Kidney (tissue), 14 donors: Measurements from ENCODE around the gene SURF1. TPM values are rescaled to one million over a fixed set of nuclear protein-coding genes. Genes with fewer than 3 reads are reported as not detected.
A peak's percentile ranks its signal among the peaks of the same experiment; 100 is the strongest.

Experiments
- DNase-seq, 5 donors: peaks; one replicate each; pipeline ENCODE4 v3.0.0-alpha.2; 2013 to 2020
- FAIRE-seq: peaks from 2 replicates; lab custom pipeline; 2012; peaks lifted over from hg19 to GRCh38; lab: Jason Lieb, UNC
- H3K27ac ChIP-seq, 2 donors: one replicate each; pipeline ENCODE4 v1.7.0; 2013; ENCODE audit warnings: low read depth in 2 of 2, low read length in 2 of 2, inconsistent platforms in 1 of 2
- H3K27me3 ChIP-seq: one replicate; pipeline ENCODE4 v1.7.1; 2013; ENCODE audit warnings: low read length, inconsistent platforms; ENCODE audit not compliant: control insufficient read depth, insufficient read depth
- H3K36me3 ChIP-seq, 3 donors: one replicate each; pipeline versions ENCODE4 v1.7.0 to v1.7.1; 2013; ENCODE audit warnings: low read length in 3 of 3, control low read depth in 1 of 3, inconsistent platforms in 1 of 3; ENCODE audit not compliant: insufficient read depth in 3 of 3, control insufficient read depth in 2 of 3
- H3K4me1 ChIP-seq, 3 donors: one replicate each; pipeline versions ENCODE4 v1.7.0 to v1.7.1; 2013; ENCODE audit warnings: low read length in 3 of 3, inconsistent platforms in 1 of 3, low read depth in 1 of 3; ENCODE audit not compliant: control insufficient read depth in 2 of 3, insufficient read depth in 2 of 3
- H3K4me3 ChIP-seq, 3 donors: one replicate each; pipeline versions ENCODE4 v1.7.0 to v1.8.1; 2013; ENCODE audit warnings: low read length in 3 of 3, control low read depth in 1 of 3, inconsistent platforms in 1 of 3
- H3K9ac ChIP-seq, 3 donors: one replicate each; pipeline versions ENCODE4 v1.7.0 to v1.7.1; 2013; ENCODE audit warnings: low read length in 3 of 3, control low read depth in 1 of 3, inconsistent platforms in 1 of 3
- H3K9me3 ChIP-seq, 3 donors: one replicate each; pipeline versions ENCODE4 v1.7.0 to v1.7.1; 2013; ENCODE audit warnings: low read length in 3 of 3, control low read depth in 1 of 3, inconsistent platforms in 1 of 3; ENCODE audit not compliant: control insufficient read depth in 2 of 3, insufficient read depth in 1 of 3
- intact Hi-C: fragments of 100-400 bp; cut with DNase I; formaldehyde crosslinking; loops from one replicate; pipeline ENCODE4 v1.11.1; 2022
- polyA plus RNA-seq: library from polyadenylated mRNA; stranded (reverse); fragments of 350-450 nt; fragmentation: Illumina TruSeq; extraction: RNeasy Lipid Tissue Mini Kit (QIAGEN cat#74804); gene quantifications from one replicate; pipeline ENCODE4 v1.2.3, GENCODE V29; 2014; ENCODE audit warnings: low read depth, low replicate concordance; ENCODE audit not compliant: insufficient read depth
- total RNA-seq: library from RNA; stranded (reverse); fragmentation: NEBNext Ultra II Directional; extraction: Animal tissue kit (Norgen Biotek cat#: 25700); gene quantifications from one replicate; pipeline ENCODE4 v1.2.1, GENCODE V29; 2021
- TF ChIP-seq, protein P1 (sequence below): IDR thresholded peaks from 3 replicates; pipeline ENCODE4 v1.5.1; 2012; ENCODE audit warnings: mild to moderate bottlenecking, moderate library complexity, borderline replicate concordance; ENCODE audit not compliant: insufficient read depth; ENCODE audit errors: extremely low read depth
- donor health status: control.
- donor health status: control.
- donor health status: control.
- donor health status: control.
- donor health status: control.
- donor health status: DM: yes; HTN: yes; CAD: no.
- donor health status: Normal renal cell carcinoma (clear cell type).

The SURF1 gene
- total and polyA plus RNA-seq, 2 donors from 2014 or later: 45.0 to 165 TPM

DNA sequence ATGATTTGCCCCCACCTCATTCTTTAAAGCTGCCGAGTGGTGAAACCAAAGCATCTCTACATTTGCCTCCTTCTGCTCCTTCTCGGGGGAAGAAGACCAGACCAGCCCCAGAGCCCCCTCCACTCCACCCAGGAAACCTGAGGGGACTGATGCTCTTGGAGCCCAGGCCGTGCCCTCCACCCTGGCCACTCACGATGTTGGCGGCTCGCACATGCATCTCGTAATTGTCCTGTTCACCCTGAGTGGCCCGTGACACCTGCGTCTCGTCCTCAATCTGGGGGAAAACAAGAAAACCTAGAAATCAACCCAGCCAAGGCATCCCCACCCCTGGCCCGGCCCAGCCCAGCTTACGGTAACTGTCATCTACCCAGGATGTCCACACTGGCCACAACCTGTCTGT, 11.3 kb downstream of the SURF1 start:
- Histone ChIP-seq H3K36me3 (peaks cover 3 to 33% (median 17%) of the 10 kb centered on the region in 3 donors), H3K9ac (no peak overlapping the region), H3K9me3 (no peaks in the 10 kb centered on the region), H3K27me3 (no peaks in the 10 kb centered on the region), H3K4me1 (peaks cover 4 to 19% (median 5%) of the 10 kb centered on the region in 3 donors), H3K27ac (no peak overlapping the region), H3K4me3 (no peak overlapping the region)
- DNase-seq (peak in 1 of 5 donors; percentile 49), FAIRE-seq (no peak)
- intact Hi-C loops: no loop called here
- TF ChIP-seq, protein P1, sequence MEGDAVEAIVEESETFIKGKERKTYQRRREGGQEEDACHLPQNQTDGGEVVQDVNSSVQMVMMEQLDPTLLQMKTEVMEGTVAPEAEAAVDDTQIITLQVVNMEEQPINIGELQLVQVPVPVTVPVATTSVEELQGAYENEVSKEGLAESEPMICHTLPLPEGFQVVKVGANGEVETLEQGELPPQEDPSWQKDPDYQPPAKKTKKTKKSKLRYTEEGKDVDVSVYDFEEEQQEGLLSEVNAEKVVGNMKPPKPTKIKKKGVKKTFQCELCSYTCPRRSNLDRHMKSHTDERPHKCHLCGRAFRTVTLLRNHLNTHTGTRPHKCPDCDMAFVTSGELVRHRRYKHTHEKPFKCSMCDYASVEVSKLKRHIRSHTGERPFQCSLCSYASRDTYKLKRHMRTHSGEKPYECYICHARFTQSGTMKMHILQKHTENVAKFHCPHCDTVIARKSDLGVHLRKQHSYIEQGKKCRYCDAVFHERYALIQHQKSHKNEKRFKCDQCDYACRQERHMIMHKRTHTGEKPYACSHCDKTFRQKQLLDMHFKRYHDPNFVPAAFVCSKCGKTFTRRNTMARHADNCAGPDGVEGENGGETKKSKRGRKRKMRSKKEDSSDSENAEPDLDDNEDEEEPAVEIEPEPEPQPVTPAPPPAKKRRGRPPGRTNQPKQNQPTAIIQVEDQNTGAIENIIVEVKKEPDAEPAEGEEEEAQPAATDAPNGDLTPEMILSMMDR: no peak

DNA sequence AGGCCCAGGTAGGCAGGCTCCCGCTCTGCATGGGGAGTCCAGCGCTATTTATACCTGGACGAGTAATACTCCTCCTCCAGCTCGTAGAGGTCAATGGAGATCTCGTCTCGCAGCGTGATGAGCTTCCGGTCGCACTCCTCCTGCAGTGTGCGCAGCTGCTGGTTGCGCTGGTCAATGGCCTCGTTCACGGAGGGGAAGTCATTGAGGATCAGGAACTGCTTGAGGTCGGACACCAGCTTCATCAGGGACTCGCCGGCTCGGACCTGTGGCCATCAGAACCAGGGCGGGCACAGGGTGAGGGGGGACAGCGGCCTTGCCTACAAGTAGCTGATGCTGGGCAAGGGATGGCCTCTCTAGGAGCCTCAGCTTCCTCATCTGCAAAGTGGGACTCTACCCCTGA, 12.2 kb downstream of the SURF1 start:
- peaks cover 0 to 26% (median 11%) of the 10 kb centered on the region in 3 donors for H3K36me3 ChIP-seq
- H3K27me3 ChIP-seq: no peaks in the 10 kb centered on the region
- H3K9ac ChIP-seq: no peak overlapping the region
- DNase-seq: peak in 1 of 5 donors; percentile 66
- intact Hi-C loops: no loop called here
- no peak overlapping the region for H3K4me3 ChIP-seq
- no peaks in the 10 kb centered on the region for H3K9me3 ChIP-seq
- no peak overlapping the region for H3K27ac ChIP-seq
- peaks cover under 1 to 12% (median 5%) of the 10 kb centered on the region in 3 donors for H3K4me1 ChIP-seq
- no peak for FAIRE-seq
- TF ChIP-seq, protein P1: no peak

GRCh38 chr9:133342570-133342969, 13.7 kb downstream of the SURF1 start:
- intact Hi-C loops: no loop called here
- peaks cover 0 to 26% (median 11%) of the 10 kb centered on the region in 3 donors for H3K36me3 ChIP-seq
- no peak for FAIRE-seq

More at GRCh38 chr9:133342570-133342969, 13.7 kb downstream of the SURF1 start:
- TF ChIP-seq, protein P1: no peak
- no peak overlapping the region for H3K9ac ChIP-seq
- no peak overlapping the region for H3K27ac ChIP-seq
- peak in 1 of 5 donors; percentile 71 for DNase-seq
- H3K27me3 ChIP-seq: no peaks in the 10 kb centered on the region
- H3K9me3 ChIP-seq: no peaks in the 10 kb centered on the region
- H3K4me1 ChIP-seq: peaks cover 0 to 13% (median 5%) of the 10 kb centered on the region in 3 donors
- no peak overlapping the region for H3K4me3 ChIP-seq
